Endothelial cell of umbilical vein (primary cell): ENCODE measurements around the gene WASHC2A.
"Not testable (repeated sequence)": the region's sequence is repeated elsewhere in the genome, so short reads cannot be mapped to it uniquely, and the experiment has no call there.

Source experiments
- EZH2 ChIP-seq: IDR thresholded peaks from 2 replicates; pipeline ENCODE4 v1.6.1; 2012; ENCODE audit warnings: borderline replicate concordance, low read depth, mild to moderate bottlenecking, moderate library complexity, low read length, inconsistent platforms; ENCODE audit not compliant: severe bottlenecking
- POLR2A ChIP-seq: IDR thresholded peaks from 2 replicates; pipeline ENCODE4 v1.6.1; 2012; ENCODE audit warnings: low read depth, mild to moderate bottlenecking, control low read depth, low read length
- POLR2AphosphoS5 ChIP-seq: IDR thresholded peaks from 2 replicates; pipeline ENCODE4 v1.6.1; 2012; ENCODE audit warnings: low read depth, mild to moderate bottlenecking, control low read depth, low read length, moderate library complexity; ENCODE audit not compliant: insufficient read depth

DNA sequence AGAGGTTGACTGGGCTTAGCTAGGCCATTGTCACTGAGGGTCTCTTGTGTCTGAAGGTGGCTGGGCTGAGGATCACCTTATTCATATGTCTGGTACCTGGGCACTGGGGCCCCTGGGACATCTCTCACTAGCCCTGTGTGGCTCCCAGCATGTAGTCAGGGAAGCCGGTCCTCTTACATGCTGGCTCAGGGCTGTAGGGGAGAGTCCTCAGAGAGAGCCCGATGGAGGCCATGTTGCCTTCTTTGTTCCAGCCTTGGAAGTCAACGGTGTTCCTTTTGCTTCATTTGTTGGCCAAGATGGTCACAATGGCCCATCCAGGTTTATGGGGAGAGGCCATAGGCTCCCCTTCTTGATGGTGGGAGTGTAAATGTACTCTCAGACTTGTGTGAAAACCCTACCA lies 34.0 kb downstream of the WASHC2A start:
- not testable (repeated sequence) for TF ChIP-seq POLR2AphosphoS5, POLR2A, EZH2
